A673 (cell line): ENCODE data around the gene PCBP2. TPM values are rescaled to one million over a fixed set of nuclear protein-coding genes. Genes with fewer than 3 reads are reported as not detected.

Experiments
- BruUV-seq: library from RNA; stranded (reverse); fragments of 400-500 nt; replicated peaks from 2 replicates; lab custom pipeline; 2021; lab: Mats Ljungman, UMichigan
- CTCF ChIA-PET: fragments of 300-600 bp; sonication (Branson Sonifier 250); formaldehyde crosslinking; loops from one replicate; lab custom pipeline; 2022; ENCODE audit warnings: antibody characterized with exemption; lab: Charles Lee
- POLR2A ChIA-PET: fragments of 300-600 bp; sonication (Branson Sonifier 250); formaldehyde crosslinking; loops from one replicate; lab custom pipeline; 2022; ENCODE audit warnings: antibody characterized with exemption; ENCODE audit not compliant: low non-redundant PET; lab: Charles Lee
- DNase-seq: peaks from one replicate; pipeline ENCODE4 v3.0.0-alpha.2; 2015; ENCODE audit warnings: low spot score
- H3K27ac ChIP-seq: fragments of 200-600 bp; sonication (generic); 2 replicates; pipeline ENCODE4 v1.5.1; 2016; ENCODE audit warnings: mixed run types, low read depth, mild to moderate bottlenecking, mixed read lengths, antibody characterized with exemption, low read length; ENCODE audit not compliant: poor library complexity, severe bottlenecking
- H3K27me3 ChIP-seq: fragments of 200-600 bp; sonication (generic); replicated peaks from 2 replicates; pipeline ENCODE4 v1.6.1; 2017; ENCODE audit warnings: mixed run types, low read depth, mild to moderate bottlenecking, mixed read lengths, antibody characterized with exemption, low read length; ENCODE audit not compliant: insufficient read depth, poor library complexity
- H3K36me3 ChIP-seq: fragments of 200-600 bp; sonication (generic); 2 replicates; pipeline ENCODE4 v1.6.1; 2016; ENCODE audit warnings: mixed run types, mild to moderate bottlenecking, mixed read lengths, antibody characterized with exemption, low read length; ENCODE audit not compliant: insufficient read depth, poor library complexity, severe bottlenecking
- H3K4me1 ChIP-seq: fragments of 200-600 bp; sonication (generic); 2 replicates; pipeline ENCODE4 v1.6.1; 2017; ENCODE audit warnings: mixed run types, mild to moderate bottlenecking, mixed read lengths, antibody characterized with exemption, low read length; ENCODE audit not compliant: insufficient read depth, poor library complexity, severe bottlenecking
- H3K4me3 ChIP-seq: fragments of 200-600 bp; sonication (generic); 2 replicates; pipeline ENCODE4 v1.5.1; 2016; ENCODE audit warnings: low read depth, mixed run types, mild to moderate bottlenecking, mixed read lengths, low read length; ENCODE audit not compliant: poor library complexity, severe bottlenecking
- H3K9me3 ChIP-seq: fragments of 200-600 bp; sonication (generic); 2 replicates; pipeline ENCODE4 v1.6.1; 2016; ENCODE audit warnings: mixed run types, low read depth, mild to moderate bottlenecking, mixed read lengths, antibody characterized with exemption, low read length; ENCODE audit not compliant: poor library complexity, severe bottlenecking
- EZH2 ChIP-seq: fragments of 200-600 bp; sonication (generic); IDR thresholded peaks from 2 replicates; pipeline ENCODE4 v1.6.1; 2017; ENCODE audit warnings: borderline replicate concordance, low read depth, mild to moderate bottlenecking, mixed read lengths, antibody characterized with exemption, low read length; ENCODE audit not compliant: poor library complexity, severe bottlenecking
- intact Hi-C: fragments of 100-400 bp; cut with micrococcal nuclease; formaldehyde crosslinking; loops from one replicate; pipeline ENCODE4 v1.10.0; 2022; ENCODE audit not compliant: unreplicated experiment
- total RNA-seq: library from RNA; stranded (reverse); gene quantifications from 2 replicates; pipeline ENCODE4 v1.2.3, GENCODE V29; 2021
- TF ChIP-seq, protein P1 (sequence below): fragments of 300-800, 200-600 bp; sonication (generic); conservative IDR thresholded peaks from 2 replicates; pipeline ENCODE4 v1.5.1; 2017; ENCODE audit warnings: low read depth, mild to moderate bottlenecking, antibody characterized with exemption, low read length, moderate library complexity, mixed read lengths

The PCBP2 gene
- total RNA-seq, 1 experiment from 2014 or later: 1,215 TPM

DNA sequence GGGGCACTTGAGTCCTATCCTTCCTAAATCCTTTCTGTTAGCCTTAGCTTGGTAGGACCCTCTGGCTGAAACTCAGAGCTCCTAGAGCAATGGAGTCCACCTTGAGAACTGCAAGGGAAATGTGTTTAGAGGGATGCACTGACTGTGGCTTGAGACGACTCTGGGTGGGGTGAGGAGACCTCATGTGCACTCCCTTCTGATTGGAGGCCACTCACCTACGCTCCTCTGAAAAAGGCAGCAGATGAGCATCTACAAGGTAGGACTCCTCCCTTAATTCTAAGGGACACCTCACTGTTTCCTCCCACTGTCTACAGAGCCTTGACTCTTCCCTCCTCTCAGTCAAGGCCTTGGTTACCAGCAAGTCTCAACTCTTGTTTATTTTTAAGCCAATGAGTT lies 46.3 kb downstream of the PCBP2 start:
- Histone ChIP-seq H3K36me3 (no peaks in the 10 kb centered on the region), H3K27me3 (no peaks in the 10 kb centered on the region), H3K9me3 (no peaks in the 10 kb centered on the region), H3K4me3 (peak overlapping the region; percentile 54), H3K27ac (no peak overlapping the region), H3K4me1 (peaks cover 37% of the 10 kb centered on the region)
- no peak for DNase-seq
- TF ChIP-seq, protein P1, sequence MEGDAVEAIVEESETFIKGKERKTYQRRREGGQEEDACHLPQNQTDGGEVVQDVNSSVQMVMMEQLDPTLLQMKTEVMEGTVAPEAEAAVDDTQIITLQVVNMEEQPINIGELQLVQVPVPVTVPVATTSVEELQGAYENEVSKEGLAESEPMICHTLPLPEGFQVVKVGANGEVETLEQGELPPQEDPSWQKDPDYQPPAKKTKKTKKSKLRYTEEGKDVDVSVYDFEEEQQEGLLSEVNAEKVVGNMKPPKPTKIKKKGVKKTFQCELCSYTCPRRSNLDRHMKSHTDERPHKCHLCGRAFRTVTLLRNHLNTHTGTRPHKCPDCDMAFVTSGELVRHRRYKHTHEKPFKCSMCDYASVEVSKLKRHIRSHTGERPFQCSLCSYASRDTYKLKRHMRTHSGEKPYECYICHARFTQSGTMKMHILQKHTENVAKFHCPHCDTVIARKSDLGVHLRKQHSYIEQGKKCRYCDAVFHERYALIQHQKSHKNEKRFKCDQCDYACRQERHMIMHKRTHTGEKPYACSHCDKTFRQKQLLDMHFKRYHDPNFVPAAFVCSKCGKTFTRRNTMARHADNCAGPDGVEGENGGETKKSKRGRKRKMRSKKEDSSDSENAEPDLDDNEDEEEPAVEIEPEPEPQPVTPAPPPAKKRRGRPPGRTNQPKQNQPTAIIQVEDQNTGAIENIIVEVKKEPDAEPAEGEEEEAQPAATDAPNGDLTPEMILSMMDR: no peak
- TF ChIP-seq EZH2: no peak
- ChIA-PET CTCF (interaction anchor here (0.6 kb wide), 1 partner anchor 445 kb away, joined by 3 read pairs; no protein-coding TSS in a partner anchor), POLR2A (no interaction called here)
- intact Hi-C loops: no loop called here
- no TSS peak for BruUV-seq

GRCh38 chr12:53499266-53500141 lies 47.6 kb downstream of the PCBP2 start, which contains the start of gene MAP3K12:
TSS of gene MAP3K12 (minus strand) at chr12:53499458. CDS start at chr12:53487391, 12,067 bp downstream.
- H3K27me3 ChIP-seq: no peaks in the 10 kb centered on the region
- POLR2A ChIA-PET: no interaction called here
- peak within 1 kb of the TSS; percentile 98 for H3K27ac ChIP-seq
- H3K36me3 ChIP-seq: peaks cover 11% of the 10 kb centered on the region
- TF ChIP-seq, protein P1: no peak
- TF ChIP-seq EZH2: no peak
- intact Hi-C loops: loop anchor here (2.0 to 10.0 kb wide), 2 partner anchors 175 to 775 kb away; no protein-coding TSS in a partner anchor
- peaks cover 37% of the 10 kb centered on the region for H3K4me1 ChIP-seq
- peak within 1 kb of the TSS; percentile 54 for H3K4me3 ChIP-seq
- no TSS peak for BruUV-seq
- CTCF ChIA-PET: no interaction called here
- H3K9me3 ChIP-seq: no peaks in the 10 kb centered on the region
- peak; percentile 66 for DNase-seq

GRCh38 chr12:53500142-53500775 lies 48.4 kb downstream of the PCBP2 start:
- peaks cover 18% of the 10 kb centered on the region for H3K36me3 ChIP-seq
- no peaks in the 10 kb centered on the region for H3K27me3 ChIP-seq
- peaks cover 37% of the 10 kb centered on the region for H3K4me1 ChIP-seq
- ChIA-PET CTCF (no interaction called here), POLR2A (interaction anchor here (0.6 to 1.0 kb wide), 4 partner anchors 105 to 544 kb away, joined by 3 to 7 read pairs (median 4); partner anchors contain the start of genes AAAS and SP1)
- TF ChIP-seq, protein P1: no peak
- TF ChIP-seq EZH2: no peak
- no peak for DNase-seq
- TSS peak; percentile 72 for BruUV-seq
- H3K4me3 ChIP-seq: peak overlapping the region; percentile 54
- intact Hi-C loops: loop anchor here (2.0 to 10.0 kb wide), 2 partner anchors 175 to 775 kb away; no protein-coding TSS in a partner anchor
- H3K27ac ChIP-seq: peak overlapping the region; percentile 98
- H3K9me3 ChIP-seq: no peaks in the 10 kb centered on the region
